GM13977 (cell line): Measurements from ENCODE around the gene BRCA1.
"Not testable (repeated sequence)": the region's sequence is repeated elsewhere in the genome, so short reads cannot be mapped to it uniquely, and the experiment has no call there.

ENCODE experiments used
- DNase-seq: peaks from one replicate; pipeline ENCODE4 v3.0.0; 2012; ENCODE audit warnings: low spot score
- CTCF ChIP-seq: IDR thresholded peaks from 2 replicates; pipeline ENCODE4 v1.5.1; 2012; ENCODE audit warnings: mild to moderate bottlenecking, control low read depth; ENCODE audit not compliant: insufficient read depth; ENCODE audit errors: extremely low read depth, missing control alignments
- in situ Hi-C: fragments of 300-500 bp; cut with MboI; formaldehyde crosslinking; loops from one replicate; pipeline ENCODE4 v1.12.0; 2022; ENCODE audit warnings: low sequenced_read_pairs, low pct_unique_long_range_greater_than_20kb, mixed read lengths, inconsistent platforms; ENCODE audit not compliant: unreplicated experiment

BRCA1 gene

DNA sequence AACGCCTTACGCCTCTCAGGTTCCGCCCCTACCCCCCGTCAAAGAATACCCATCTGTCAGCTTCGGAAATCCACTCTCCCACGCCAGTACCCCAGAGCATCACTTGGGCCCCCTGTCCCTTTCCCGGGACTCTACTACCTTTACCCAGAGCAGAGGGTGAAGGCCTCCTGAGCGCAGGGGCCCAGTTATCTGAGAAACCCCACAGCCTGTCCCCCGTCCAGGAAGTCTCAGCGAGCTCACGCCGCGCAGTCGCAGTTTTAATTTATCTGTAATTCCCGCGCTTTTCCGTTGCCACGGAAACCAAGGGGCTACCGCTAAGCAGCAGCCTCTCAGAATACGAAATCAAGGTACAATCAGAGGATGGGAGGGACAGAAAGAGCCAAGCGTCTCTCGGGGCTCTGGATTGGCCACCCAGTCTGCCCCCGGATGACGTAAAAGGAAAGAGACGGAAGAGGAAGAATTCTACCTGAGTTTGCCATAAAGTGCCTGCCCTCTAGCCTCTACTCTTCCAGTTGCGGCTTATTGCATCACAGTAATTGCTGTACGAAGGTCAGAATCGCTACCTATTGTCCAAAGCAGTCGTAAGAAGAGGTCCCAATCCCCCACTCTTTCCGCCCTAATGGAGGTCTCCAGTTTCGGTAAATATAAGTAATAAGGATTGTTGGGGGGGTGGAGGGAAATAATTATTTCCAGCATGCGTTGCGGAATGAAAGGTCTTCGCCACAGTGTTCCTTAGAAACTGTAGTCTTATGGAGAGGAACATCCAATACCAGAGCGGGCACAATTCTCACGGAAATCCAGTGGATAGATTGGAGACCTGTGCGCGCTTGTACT is at the start of gene BRCA1:
BRCA1 (minus strand) TSS at position 232 of the 834 bp plus-strand sequence. CDS start 1,268 bp downstream, outside the sequence.
- peak; percentile 99 for DNase-seq
- no peak for TF ChIP-seq CTCF
- in situ Hi-C loops = no loop called here

- in situ Hi-C loops = no loop called here
- DNase-seq = no peak
- TF ChIP-seq CTCF = peak; percentile 2
Measured at GRCh38 chr17:43171586-43172487, 46.7 kb upstream of the BRCA1 start.

DNA sequence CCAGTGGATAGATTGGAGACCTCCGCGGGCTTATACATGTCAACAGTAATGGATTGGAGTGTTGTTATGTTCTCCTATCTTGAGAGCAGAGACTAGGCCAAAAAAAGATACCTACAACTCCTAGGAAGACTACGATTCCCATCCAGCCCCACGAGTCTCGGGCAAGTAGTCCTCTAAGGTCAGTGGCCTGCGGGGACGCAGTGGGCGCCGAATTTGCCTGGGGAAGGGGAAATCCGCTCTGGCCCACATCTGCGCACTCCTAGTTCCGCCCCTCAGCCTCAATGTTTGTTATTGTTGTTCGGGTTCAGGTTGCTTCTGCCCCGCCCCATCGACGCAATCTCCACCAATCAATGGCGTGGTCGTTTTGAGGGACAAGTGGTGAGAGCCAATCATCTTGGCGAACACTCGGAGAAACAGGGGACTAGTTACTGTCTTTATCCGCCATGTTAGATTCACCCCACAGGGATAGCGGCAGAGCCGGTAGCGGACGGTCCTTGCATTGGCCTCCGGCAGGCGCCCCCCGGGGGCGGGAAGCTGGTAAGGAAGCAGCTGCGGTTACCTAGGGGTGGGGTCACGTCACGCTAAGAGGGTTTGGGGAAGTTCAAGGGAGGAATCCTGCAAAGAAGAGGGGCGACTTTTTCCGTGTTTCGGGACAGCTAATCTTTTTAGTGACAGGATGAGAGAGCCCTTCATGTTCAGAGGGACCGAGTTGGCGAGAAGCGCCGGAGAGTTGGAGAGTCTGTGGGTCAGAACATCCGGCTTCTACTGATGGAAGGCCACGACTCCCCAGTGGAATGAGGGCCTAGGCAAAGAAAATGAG is 45.8 kb upstream of the BRCA1 start, which contains the start of gene NBR1:
NBR1 (plus strand) TSS at position 449 of the 820 bp plus-strand sequence. CDS start 4,586 bp downstream, outside the sequence.
- DNase-seq = peak; percentile 94
- in situ Hi-C loops = no loop called here
- peak; percentile 35 for TF ChIP-seq CTCF

DNA sequence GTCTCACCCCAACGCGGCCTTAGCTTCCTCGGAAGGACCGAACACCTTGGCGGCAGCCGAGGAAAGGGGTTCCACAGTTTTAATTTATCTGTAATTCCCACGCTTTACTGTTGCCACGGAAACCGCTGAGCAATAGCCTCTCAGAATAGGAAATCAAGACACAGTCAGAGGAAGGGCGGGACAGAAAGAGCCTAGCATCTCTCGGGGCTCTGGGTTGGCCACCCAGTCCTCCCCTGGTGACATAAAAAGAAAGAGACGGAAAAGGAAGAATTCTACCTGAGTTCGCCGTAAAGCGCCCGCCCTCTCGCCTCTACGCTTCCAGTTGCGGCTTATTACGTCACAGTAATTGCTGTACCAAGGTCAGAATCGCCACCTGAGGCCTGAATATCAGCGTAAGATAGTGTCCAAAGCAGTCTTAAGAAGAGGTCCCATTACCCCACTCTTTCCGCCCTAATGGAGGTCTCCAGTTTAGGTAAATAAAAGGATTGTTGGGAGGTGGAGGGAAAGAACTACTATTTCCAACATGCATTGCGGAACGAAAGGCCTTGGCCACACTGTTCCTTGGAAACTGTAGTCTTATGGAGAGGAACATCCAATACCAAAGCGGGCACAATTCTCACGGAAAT is 45.1 kb upstream of the BRCA1 start:
- TF ChIP-seq CTCF = no peak
- peak; percentile 94 for DNase-seq
- in situ Hi-C loops = no loop called here

DNA sequence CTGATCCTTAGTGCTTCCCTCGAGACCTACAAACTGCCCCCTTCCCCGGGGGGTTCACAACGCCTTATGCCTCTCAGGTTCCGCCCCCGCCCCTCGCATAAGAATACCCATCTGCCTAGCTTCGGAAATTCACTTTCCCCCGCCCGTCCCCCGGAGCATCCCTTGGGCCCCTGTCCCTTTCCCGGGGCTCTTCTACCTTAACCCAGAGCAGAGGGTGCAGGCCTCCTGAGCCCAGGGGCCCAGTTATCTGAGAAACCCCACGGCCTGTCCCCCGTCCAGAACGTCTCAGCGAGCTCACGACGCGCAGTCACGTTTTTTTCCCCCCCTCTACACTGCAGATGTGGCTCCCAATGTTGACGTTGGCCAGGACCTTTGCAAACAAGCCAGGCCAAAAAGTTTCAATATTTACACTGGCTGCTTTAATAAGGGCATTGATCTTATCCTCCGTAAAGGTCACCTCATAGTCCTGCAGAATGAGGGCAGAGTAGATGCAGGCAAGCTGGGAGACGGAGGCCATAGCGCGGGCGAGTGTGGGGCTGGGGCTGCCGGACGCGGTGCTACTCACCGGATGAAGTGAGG is 44.5 kb upstream of the BRCA1 start:
- DNase-seq = peak; percentile 22
- no peak for TF ChIP-seq CTCF
- in situ Hi-C loops = no loop called here

- in situ Hi-C loops, DNase-seq: not testable (repeated sequence)
Measured at GRCh38 chr17:43165971-43166370, 40.8 kb upstream of the BRCA1 start.

- in situ Hi-C loops = not testable (repeated sequence)
Measured at GRCh38 chr17:43159957-43160356, 34.8 kb upstream of the BRCA1 start.

DNA sequence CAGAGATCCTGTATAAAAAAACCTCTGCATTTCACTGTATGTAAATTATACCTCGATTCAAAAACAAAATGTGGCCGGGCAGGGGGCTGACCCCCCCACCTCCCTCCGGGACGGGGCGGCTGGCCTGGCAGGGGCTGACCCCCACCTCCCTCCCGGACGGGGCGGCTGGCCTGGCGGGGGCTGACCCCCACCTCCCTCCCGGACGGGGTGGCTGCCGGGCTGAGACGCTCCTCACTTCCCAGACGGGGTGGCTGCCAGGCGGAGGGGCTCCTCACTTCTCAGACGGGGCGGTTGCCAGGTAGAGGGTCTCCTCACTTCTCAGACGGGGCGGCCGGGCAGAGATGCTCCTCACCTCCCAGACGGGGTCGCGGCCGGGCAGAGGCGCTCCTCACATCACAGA is 34.1 kb upstream of the BRCA1 start:
- in situ Hi-C loops, DNase-seq: not testable (repeated sequence)

More at GRCh38 chr17:43159957-43160356, 34.8 kb upstream of the BRCA1 start:
- not testable (repeated sequence) for DNase-seq
